Breast epithelium (tissue), 4 donors: ENCODE data around the gene TMIGD1. TPM values are rescaled to one million over a fixed set of nuclear protein-coding genes. Genes with fewer than 3 reads are reported as not detected.
A peak's percentile ranks its signal among the peaks of the same experiment; 100 is the strongest.

Experiments
- DNase-seq, 2 donors: peaks; one replicate each; pipeline ENCODE4 v3.0.0-alpha.2; 2019; ENCODE audit warnings: low spot score in 2 of 2
- H3K27ac ChIP-seq, 2 donors: fragments of 200-600 bp; sonication (generic) in 1 of 2; one replicate each; pipeline ENCODE4 v1.5.1; 2016 to 2019; ENCODE audit warnings: mild to moderate bottlenecking in 1 of 2
- H3K27me3 ChIP-seq, 2 donors: fragments of 200-600 bp; sonication (generic) in 1 of 2; one replicate each; pipeline versions ENCODE4 v1.5.1 to v1.6.0; 2017 to 2019; ENCODE audit warnings: control low read depth in 1 of 2, mild to moderate bottlenecking in 1 of 2
- H3K36me3 ChIP-seq: fragments of 200-600 bp; one replicate; pipeline ENCODE4 v1.5.1; 2019
- H3K4me1 ChIP-seq, 2 donors: fragments of 200-600 bp; sonication (generic); one replicate each; pipeline ENCODE4 v1.5.1; 2016 to 2019; ENCODE audit warnings: control low read depth in 1 of 2
- H3K4me3 ChIP-seq, 3 donors: fragments of 200-600 bp; sonication (generic); 1 replicate in 2 of 3; 2 replicates in 1 of 3; pipeline ENCODE4 v1.5.1; 2016 to 2019; ENCODE audit warnings: mild to moderate bottlenecking in 3 of 3, moderate library complexity in 2 of 3
- H3K9me3 ChIP-seq, 2 donors: fragments of 200-600 bp; sonication (generic) in 1 of 2; one replicate each; pipeline ENCODE4 v1.5.1; 2016 to 2019; ENCODE audit warnings: control low read depth in 1 of 2
- CTCF ChIP-seq, 3 donors: fragments of 450-650 bp; IDR thresholded peaks; one replicate each; pipeline ENCODE4 v1.5.1; 2016 to 2017; ENCODE audit warnings: antibody characterized with exemption in 3 of 3, mild to moderate bottlenecking in 3 of 3, moderate library complexity in 3 of 3
- POLR2A ChIP-seq: fragments of 450-650 bp; IDR thresholded peaks from one replicate; pipeline ENCODE4 v1.6.1; 2016; ENCODE audit warnings: antibody characterized with exemption, mild to moderate bottlenecking, moderate library complexity
- POLR2AphosphoS5 ChIP-seq, 3 donors: sonication (generic); formaldehyde crosslinking; IDR thresholded peaks; one replicate each; pipeline ENCODE4 v1.6.1; 2017; ENCODE audit warnings: antibody characterized with exemption in 3 of 3
- intact Hi-C: fragments of 100-400 bp; cut with DNase I; formaldehyde crosslinking; loops from one replicate; pipeline ENCODE4 v1.15.1; 2023; ENCODE audit warnings: low total_unique reads
- total RNA-seq, 3 donors: library from RNA; depleted of rRNA; stranded (reverse); fragments of >200 nt; gene quantifications; one replicate each; pipeline ENCODE4 v1.1.0, GENCODE V29; 2016

TMIGD1 gene
- total RNA-seq, 3 donors from 2014 or later, result 1.6 TPM; not detected in 2

GRCh38 chr17:30379303-30379902, 45.5 kb upstream of the TMIGD1 start:
- Histone ChIP-seq H3K4me3 (peak overlapping the region; percentile 89 to 94 (median 90)), H3K27me3 (no peaks in the 10 kb centered on the region), H3K9me3 (no peaks in the 10 kb centered on the region), H3K4me1 (peaks cover 0 to 6% of the 10 kb centered on the region in 2 donors), H3K36me3 (no peaks in the 10 kb centered on the region), H3K27ac (peak overlapping the region; percentile 87 to 92)
- no peak for DNase-seq
- TF ChIP-seq CTCF (IDR thresholded peaks at IDR 0.05) (no peak), POLR2A (no peak), POLR2AphosphoS5 (IDR thresholded peaks at IDR 0.05) (no peak)
- intact Hi-C loops, result no loop called here

- Histone ChIP-seq H3K4me3 (peak within 1 kb of the TSS; percentile 89 to 94 (median 90)), H3K27me3 (no peaks in the 10 kb centered on the region), H3K27ac (peak within 1 kb of the TSS; percentile 87 to 92), H3K4me1 (peaks cover 0 to 6% of the 10 kb centered on the region in 2 donors), H3K9me3 (no peaks in the 10 kb centered on the region), H3K36me3 (no peaks in the 10 kb centered on the region)
- intact Hi-C loops, result no loop called here
- peak; percentile 96 to 98 for DNase-seq
- peak; percentile 67 to 84 (median 81) for TF ChIP-seq POLR2AphosphoS5 (IDR thresholded peaks at IDR 0.05)
- TF ChIP-seq CTCF (IDR thresholded peaks at IDR 0.05), result peak in 1 of 3 donors; percentile 7
- peak; percentile 74 for TF ChIP-seq POLR2A
Measured at GRCh38 chr17:30378825-30379302, 45.0 kb upstream of the TMIGD1 start, which contains the start of gene CPD. CPD (plus strand) TSS chr17:30378927; CDS start chr17:30378981, 54 bp downstream.

GRCh38 chr17:30378241-30378824, 44.5 kb upstream of the TMIGD1 start:
- H3K4me1 ChIP-seq, result peaks cover 0 to 6% of the 10 kb centered on the region in 2 donors
- no peaks in the 10 kb centered on the region for H3K27me3 ChIP-seq
- H3K36me3 ChIP-seq, result no peaks in the 10 kb centered on the region
- no peak for DNase-seq
- H3K4me3 ChIP-seq, result peak overlapping the region; percentile 89 to 94 (median 90)
- TF ChIP-seq POLR2A, result no peak
- TF ChIP-seq CTCF (IDR thresholded peaks at IDR 0.05), result no peak
- no peak for TF ChIP-seq POLR2AphosphoS5 (IDR thresholded peaks at IDR 0.05)
- H3K9me3 ChIP-seq, result no peaks in the 10 kb centered on the region
- intact Hi-C loops, result no loop called here
- peak overlapping the region; percentile 87 to 92 for H3K27ac ChIP-seq

GRCh38 chr17:30377574-30378240, 43.9 kb upstream of the TMIGD1 start:
- no peak for DNase-seq
- Histone ChIP-seq H3K4me3 (peak overlapping the region; percentile 89 to 94 (median 90)), H3K27me3 (no peaks in the 10 kb centered on the region), H3K4me1 (peaks cover 0 to 6% of the 10 kb centered on the region in 2 donors), H3K27ac (peak overlapping the region; percentile 87 to 92), H3K36me3 (no peaks in the 10 kb centered on the region), H3K9me3 (no peaks in the 10 kb centered on the region)
- intact Hi-C loops, result no loop called here
- TF ChIP-seq POLR2AphosphoS5 (IDR thresholded peaks at IDR 0.05), result no peak
- TF ChIP-seq POLR2A, result no peak
- TF ChIP-seq CTCF (IDR thresholded peaks at IDR 0.05), result no peak
